DMS114 treated with DMSO at 0.1 percent for 48 hours (cell line): ENCODE results near the gene CYP2D6.
A peak's percentile ranks its signal among the peaks of the same experiment; 100 is the strongest.

Experiments
- DNase-seq: peaks from one replicate; lab custom pipeline; 2025; ENCODE audit not compliant: unreplicated experiment; lab: John Stamatoyannopoulos, UW

The CYP2D6 gene

GRCh38 chr22:42086051-42086450 is 44.6 kb downstream of the CYP2D6 start:
- DNase-seq: no peak

- no peak for DNase-seq
Observed at GRCh38 chr22:42084874-42085273, 45.7 kb downstream of the CYP2D6 start.

DNA sequence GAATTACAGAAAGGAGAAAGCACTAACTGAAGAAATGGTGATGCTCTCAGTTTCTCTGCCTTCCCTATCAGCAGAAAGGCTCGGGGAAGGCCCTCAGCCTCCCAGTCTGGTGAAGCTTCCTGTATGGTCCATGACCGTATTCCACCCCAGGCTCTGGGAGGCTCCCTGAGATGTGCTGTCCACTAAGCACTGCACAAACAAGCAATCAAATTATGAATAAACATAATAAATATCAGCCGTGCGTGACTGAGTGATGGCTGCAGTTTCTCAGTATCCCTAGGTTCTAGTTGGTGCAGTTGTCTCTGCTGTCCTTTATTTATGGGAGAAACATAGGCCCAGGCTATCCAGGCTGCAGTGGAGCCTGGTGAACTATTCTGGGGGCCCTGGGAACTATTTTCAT is 47.5 kb downstream of the CYP2D6 start:
- no peak for DNase-seq

GRCh38 chr22:42080287-42080686 is 50.3 kb downstream of the CYP2D6 start:
- peak; percentile 35 for DNase-seq

GRCh38 chr22:42079319-42080251 is 51.0 kb downstream of the CYP2D6 start, which contains the start of gene SMDT1:
SMDT1 (plus strand) TSS chr22:42079700; CDS start chr22:42079769, 69 bp downstream.
- peak; percentile 93 for DNase-seq

DNA sequence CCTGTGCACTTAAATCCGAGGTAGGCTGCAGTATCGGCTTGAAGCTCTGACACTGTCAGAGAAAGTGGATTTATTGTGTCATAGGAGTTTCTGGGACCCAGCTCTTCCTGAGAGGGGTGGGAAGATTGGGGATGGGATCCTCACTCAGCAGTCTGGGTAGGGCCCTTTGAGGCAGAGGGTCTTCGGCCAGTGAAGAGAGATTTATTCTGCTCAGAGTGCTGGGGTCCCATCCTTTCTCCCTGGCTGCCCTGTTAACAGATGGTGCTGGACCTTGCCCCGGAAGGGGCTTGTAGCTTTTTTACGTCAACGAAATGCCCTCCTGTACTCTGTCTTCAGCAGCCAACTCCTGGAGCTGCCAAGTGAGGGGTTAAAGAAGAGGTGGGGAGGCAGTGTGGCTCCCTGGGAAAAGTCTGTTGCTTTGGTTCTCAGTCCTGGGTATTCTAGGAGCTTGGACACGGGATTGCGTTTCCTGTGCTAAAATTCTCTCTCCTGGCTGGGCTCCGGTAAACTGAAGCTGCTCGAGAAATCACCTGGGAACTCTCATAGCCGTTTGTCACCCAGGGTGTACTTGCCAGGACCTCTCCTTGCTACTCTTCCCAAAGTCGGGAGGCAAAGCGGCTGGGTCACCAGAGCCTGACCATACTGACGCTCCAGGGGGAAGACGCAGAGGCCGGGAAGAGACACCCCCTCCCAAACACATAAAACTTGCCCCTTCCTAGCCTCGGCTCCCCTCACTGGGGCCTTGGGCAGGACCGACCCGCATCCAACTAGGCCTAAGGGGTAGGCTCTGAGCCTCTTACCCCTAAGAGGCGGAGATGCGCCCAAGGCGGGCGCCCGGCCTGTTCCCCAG is 51.9 kb downstream of the CYP2D6 start:
- DNase-seq: no peak

- no peak for DNase-seq
Observed at GRCh38 chr22:42077486-42078125, 53.0 kb downstream of the CYP2D6 start.

GRCh38 chr22:42076764-42077485 is 53.7 kb downstream of the CYP2D6 start:
- DNase-seq: no peak
